SKM-1 (cell line): ENCODE data around the gene NKX3-2.

Experiments used
- DNase-seq: peaks from one replicate; lab custom pipeline; 2025; ENCODE audit not compliant: unreplicated experiment; lab: John Stamatoyannopoulos, UW

Gene NKX3-2

GRCh38 chr4:13546142-13546940 is 2.0 kb upstream of the NKX3-2 start:
- no peak for DNase-seq

GRCh38 chr4:13545394-13545808 is 1.1 kb upstream of the NKX3-2 start:
- DNase-seq: no peak

GRCh38 chr4:13544606-13545393 is 492 bp upstream of the NKX3-2 start:
- no peak for DNase-seq

GRCh38 chr4:13543032-13543838 is 1.1 kb downstream of the NKX3-2 start:
- DNase-seq: no peak

- DNase-seq: no peak
Measured at GRCh38 chr4:13542577-13543031, 1.7 kb downstream of the NKX3-2 start.

GRCh38 chr4:13541720-13542576 is 2.4 kb downstream of the NKX3-2 start:
- no peak for DNase-seq

GRCh38 chr4:13541176-13541604 is 3.1 kb downstream of the NKX3-2 start:
- DNase-seq: no peak

GRCh38 chr4:13540446-13541175 is 3.7 kb downstream of the NKX3-2 start:
- no peak for DNase-seq

- no peak for DNase-seq
Measured at GRCh38 chr4:13539619-13540445, 4.5 kb downstream of the NKX3-2 start.

GRCh38 chr4:13539047-13539618 is 5.2 kb downstream of the NKX3-2 start:
- DNase-seq: no peak

GRCh38 chr4:13538427-13538973 is 5.8 kb downstream of the NKX3-2 start:
- no peak for DNase-seq

GRCh38 chr4:13537832-13538177 is 6.5 kb downstream of the NKX3-2 start:
- DNase-seq: no peak

GRCh38 chr4:13537011-13537831 is 7.1 kb downstream of the NKX3-2 start:
- DNase-seq: no peak

GRCh38 chr4:13536607-13537006 is 7.7 kb downstream of the NKX3-2 start:
- DNase-seq: no peak

GRCh38 chr4:13535708-13536361 is 8.5 kb downstream of the NKX3-2 start:
- DNase-seq: no peak

GRCh38 chr4:13535118-13535517 is 9.2 kb downstream of the NKX3-2 start:
- no peak for DNase-seq
